H1 (cell line): ENCODE results near the gene PORCN. TPM values are rescaled to one million over a fixed set of nuclear protein-coding genes. Genes with fewer than 3 reads are reported as not detected.

Source experiments
- CBX8 ChIP-seq: fragments of 300-800, 300-1000 bp; sonication (generic); IDR thresholded peaks from 2 replicates; pipeline ENCODE4 v1.7.1; 2016; ENCODE audit warnings: low read depth, low read length, borderline replicate concordance
- CREB1 ChIP-seq: IDR thresholded peaks from 2 replicates; pipeline ENCODE4 v1.6.1; 2012; ENCODE audit warnings: inconsistent platforms
- EZH2 ChIP-seq: fragments of 200-600 bp; sonication (generic); IDR thresholded peaks from 2 replicates; pipeline ENCODE4 v1.7.1; 2012; ENCODE audit warnings: low read depth, mild to moderate bottlenecking, moderate library complexity, low read length, inconsistent platforms; ENCODE audit not compliant: severe bottlenecking
- KDM4A ChIP-seq: IDR thresholded peaks from one replicate; pipeline ENCODE4 v1.7.1; 2012; ENCODE audit warnings: low read depth, mild to moderate bottlenecking, moderate library complexity, low read length, inconsistent platforms; ENCODE audit not compliant: severe bottlenecking
- RBBP5 ChIP-seq: IDR thresholded peaks from 2 replicates; pipeline ENCODE4 v1.7.1; 2012; ENCODE audit warnings: low read depth, mild to moderate bottlenecking, inconsistent platforms, low read length, moderate library complexity, borderline replicate concordance
- RFX5 ChIP-seq: IDR thresholded peaks from 2 replicates; pipeline ENCODE4 v1.6.1; 2011; ENCODE audit warnings: low read depth, low read length, improper control_type of control experiment, borderline replicate concordance
- SAP30 ChIP-seq: fragments of 300-600 bp; sonication (generic); IDR thresholded peaks from 2 replicates; pipeline ENCODE4 v1.7.1; 2012; ENCODE audit warnings: low read length, moderate library complexity, mild to moderate bottlenecking, inconsistent platforms; ENCODE audit not compliant: insufficient read depth, insufficient replicate concordance
- SIN3A ChIP-seq, 2 experiments: IDR thresholded peaks in 1 of 2; conservative IDR thresholded peaks in 1 of 2; 2 replicates each; pipeline ENCODE4 v1.6.1; 2011 to 2012; ENCODE audit warnings: low read length in 2 of 2, improper control_type of control experiment in 1 of 2, low read depth in 1 of 2, mild to moderate bottlenecking in 1 of 2
- SP1 ChIP-seq: IDR thresholded peaks from 2 replicates; pipeline ENCODE4 v1.6.1; 2011; ENCODE audit warnings: low read depth, low read length
- SUZ12 ChIP-seq: fragments of 200-600 bp; sonication (generic); IDR thresholded peaks from 2 replicates; pipeline ENCODE4 v1.6.1; 2012; ENCODE audit warnings: mild to moderate bottlenecking, inconsistent platforms, low read length, moderate library complexity, mixed read lengths
- polyA plus RNA-seq, 7 experiments: library from polyadenylated mRNA; depleted of rRNA in 3 of 7; stranded (reverse) in 5 of 7; unstranded in 2 of 7; fragments of >200 nt in 5 of 7; fragments of 200-250 nt in 2 of 7; gene quantifications; 1 replicate in 5 of 7; 2 replicates in 1 of 7; 4 replicates in 1 of 7; pipeline versions ENCODE4 v1.2.1 to v1.2.3, GENCODE V29; 2011 to 2013; ENCODE audit warnings: missing spikeins in 2 of 7, mixed read lengths in 2 of 7
- total RNA-seq: library from RNA; stranded (reverse); fragmentation: NEBNext Ultra II Directional; extraction: Animal tissue kit (Norgen Biotek cat#: 25700); gene quantifications from 2 replicates; pipeline ENCODE4 v1.2.1, GENCODE V29; 2021

The PORCN gene
- total and polyA plus RNA-seq, 2 of the 8 experiments (the other 6 are each of a cell fraction or from before 2014, with no cell fraction given), result 14.6 to 34.1 TPM

DNA sequence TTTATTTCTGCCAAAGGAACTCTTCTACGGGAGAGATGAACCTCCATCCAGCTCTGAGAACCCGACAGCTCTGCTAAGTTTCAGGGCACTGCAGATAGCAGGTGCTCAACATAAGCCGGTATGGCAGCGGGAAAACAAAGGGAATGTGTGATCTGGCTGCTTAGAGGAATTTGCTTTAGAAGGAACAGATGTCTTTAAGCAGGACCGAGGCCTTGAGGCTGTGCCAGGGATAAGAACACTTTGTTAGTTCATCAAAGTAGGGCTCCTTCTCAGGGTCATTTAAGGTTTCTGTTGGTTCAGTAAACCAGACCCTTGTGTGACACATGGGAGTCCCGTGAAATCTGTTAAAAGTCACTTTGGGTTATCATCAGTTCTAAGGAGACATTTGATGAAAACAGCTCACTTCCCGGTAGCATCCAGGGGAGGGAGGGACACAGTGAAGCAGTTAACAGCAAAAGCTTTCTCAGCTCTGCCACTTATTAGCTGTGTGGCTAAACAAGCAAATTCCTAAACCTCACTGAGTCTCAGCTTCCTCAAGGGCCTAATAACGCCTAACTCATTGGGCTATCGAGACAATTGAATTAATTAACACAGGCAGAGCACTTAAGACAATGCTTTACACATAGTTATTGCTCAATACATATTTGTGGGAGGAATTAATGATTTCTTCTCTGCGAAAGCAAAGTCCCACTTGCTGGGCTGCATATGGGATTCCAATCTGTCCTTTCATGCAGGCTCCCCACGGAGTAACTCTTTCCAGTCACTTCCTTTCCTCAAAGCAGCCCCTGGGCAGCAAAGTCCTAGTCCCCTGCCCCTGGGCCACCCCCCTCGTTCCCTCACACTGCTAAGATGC, 35.7 kb upstream of the PORCN start (continued):
- TF ChIP-seq SUZ12 (no peak), SIN3A (conservative IDR thresholded peaks at IDR 0.05 in 1 of 2, IDR thresholded peaks at IDR 0.05 in 1 of 2; ENCODE audit: low read depth in 1 of 2, low read length in 2 of 2) (no peak), SP1 (no peak), KDM4A (no peak), SAP30 (no peak), EZH2 (no peak), CBX8 (no peak), RBBP5 (no peak), RFX5 (no peak), CREB1 (no peak)
- TF ChIP-seq, all 59 proteins: peak for 0
